T-helper 9 cell (primary cell): ENCODE data around the gene GRIN3B.

ENCODE experiments used
- DNase-seq: peaks from one replicate; pipeline ENCODE4 v3.0.0-alpha.2; 2020

Gene GRIN3B

DNA sequence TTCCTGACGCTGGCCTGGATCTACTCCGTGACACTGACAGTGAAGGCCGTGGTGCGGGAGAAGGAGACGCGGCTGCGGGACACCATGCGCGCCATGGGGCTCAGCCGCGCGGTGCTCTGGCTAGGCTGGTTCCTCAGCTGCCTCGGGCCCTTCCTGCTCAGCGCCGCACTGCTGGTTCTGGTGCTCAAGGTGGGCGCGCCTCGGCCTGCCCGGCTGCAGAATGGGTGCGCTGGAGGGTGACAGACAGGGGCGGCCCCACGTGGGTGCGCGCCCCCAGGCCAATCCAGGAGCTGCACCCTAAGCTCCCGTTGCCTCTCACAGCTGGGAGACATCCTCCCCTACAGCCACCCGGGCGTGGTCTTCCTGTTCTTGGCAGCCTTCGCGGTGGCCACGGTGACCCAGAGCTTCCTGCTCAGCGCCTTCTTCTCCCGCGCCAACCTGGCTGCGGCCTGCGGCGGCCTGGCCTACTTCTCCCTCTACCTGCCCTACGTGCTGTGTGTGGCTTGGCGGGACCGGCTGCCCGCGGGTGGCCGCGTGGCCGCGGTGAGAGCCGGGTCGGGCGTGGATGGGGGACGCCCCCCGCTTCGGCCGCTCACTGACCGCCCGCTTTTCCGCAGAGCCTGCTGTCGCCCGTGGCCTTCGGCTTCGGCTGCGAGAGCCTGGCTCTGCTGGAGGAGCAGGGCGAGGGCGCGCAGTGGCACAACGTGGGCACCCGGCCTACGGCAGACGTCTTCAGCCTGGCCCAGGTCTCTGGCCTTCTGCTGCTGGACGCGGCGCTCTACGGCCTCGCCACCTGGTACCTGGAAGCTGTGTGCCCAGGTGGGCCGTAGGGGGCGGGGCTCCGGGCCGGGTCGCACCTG lies 46.8 kb downstream of the GRIN3B start:
- no peak for DNase-seq

GRCh38 chr19:1047696-1048147 lies 47.5 kb downstream of the GRIN3B start:
- DNase-seq = no peak

- DNase-seq = no peak
Measured at GRCh38 chr19:1049106-1049505, 48.9 kb downstream of the GRIN3B start.

GRCh38 chr19:1049800-1050199 lies 49.6 kb downstream of the GRIN3B start:
- DNase-seq = no peak

DNA sequence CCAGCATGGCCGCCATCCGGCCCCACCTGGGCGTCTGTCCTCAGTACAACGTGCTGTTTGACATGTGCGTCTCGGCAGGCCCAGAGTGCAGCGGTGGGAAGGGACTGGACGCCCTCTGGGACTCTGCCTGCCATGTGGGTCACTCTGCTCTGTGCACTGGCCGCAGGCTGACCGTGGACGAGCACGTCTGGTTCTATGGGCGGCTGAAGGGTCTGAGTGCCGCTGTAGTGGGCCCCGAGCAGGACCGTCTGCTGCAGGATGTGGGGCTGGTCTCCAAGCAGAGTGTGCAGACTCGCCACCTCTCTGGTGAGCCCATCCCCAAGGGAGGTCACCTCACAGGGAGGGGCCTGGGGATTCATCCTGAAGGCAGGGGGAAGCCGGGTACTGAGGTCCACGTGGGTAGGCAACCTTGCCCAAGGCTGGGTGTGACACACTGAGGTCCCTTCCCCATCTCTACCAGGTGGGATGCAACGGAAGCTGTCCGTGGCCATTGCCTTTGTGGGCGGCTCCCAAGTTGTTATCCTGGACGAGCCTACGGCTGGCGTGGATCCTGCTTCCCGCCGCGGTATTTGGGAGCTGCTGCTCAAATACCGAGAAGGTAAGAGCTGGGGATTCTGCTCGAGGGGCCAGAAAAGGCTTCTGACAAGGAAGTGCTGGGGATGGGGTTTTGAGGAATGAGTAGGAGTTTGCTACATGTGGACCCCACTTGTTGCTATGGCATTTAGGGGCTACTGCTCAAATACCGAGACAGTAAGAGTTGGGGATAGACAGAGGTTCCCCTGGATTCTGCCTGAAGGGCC lies 51.0 kb downstream of the GRIN3B start:
- DNase-seq = no peak

- DNase-seq = no peak
Measured at GRCh38 chr19:1051791-1052190, 51.6 kb downstream of the GRIN3B start.

DNA sequence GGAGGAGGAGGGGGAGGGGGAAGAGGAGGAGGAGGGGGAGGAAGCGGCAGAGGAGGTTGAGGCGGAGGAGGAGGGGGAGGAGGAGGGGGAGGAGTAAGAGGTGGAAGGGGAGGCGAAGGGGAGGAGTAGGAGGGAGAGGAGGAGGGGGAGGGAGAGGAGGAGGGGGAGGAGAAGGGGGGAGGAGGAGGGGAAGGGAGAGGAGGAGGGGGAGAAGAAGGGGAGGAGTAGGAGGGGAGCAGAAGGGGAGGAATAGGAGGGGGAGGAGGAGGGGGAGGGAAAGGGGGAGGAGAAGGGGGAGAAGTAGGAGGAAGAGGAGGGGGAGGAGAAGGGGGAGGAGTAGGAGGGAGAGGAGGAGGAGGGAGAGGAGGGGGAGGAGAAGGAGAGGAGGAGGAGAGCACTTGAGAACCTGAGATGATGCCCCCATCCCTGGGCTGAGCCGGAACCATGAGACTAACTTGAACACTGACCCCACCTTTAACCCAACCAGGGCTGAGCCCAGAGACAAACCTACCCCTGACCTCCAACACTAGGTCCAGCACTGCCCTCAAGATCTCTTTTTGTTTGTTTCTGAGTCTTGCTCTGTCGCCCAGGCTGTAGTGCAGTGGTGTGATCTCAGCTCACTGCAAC lies 52.2 kb downstream of the GRIN3B start:
- DNase-seq = no peak

GRCh38 chr19:1053176-1054101 lies 53.2 kb downstream of the GRIN3B start:
- no peak for DNase-seq

GRCh38 chr19:1054102-1055027 lies 54.1 kb downstream of the GRIN3B start:
- DNase-seq = no peak

DNA sequence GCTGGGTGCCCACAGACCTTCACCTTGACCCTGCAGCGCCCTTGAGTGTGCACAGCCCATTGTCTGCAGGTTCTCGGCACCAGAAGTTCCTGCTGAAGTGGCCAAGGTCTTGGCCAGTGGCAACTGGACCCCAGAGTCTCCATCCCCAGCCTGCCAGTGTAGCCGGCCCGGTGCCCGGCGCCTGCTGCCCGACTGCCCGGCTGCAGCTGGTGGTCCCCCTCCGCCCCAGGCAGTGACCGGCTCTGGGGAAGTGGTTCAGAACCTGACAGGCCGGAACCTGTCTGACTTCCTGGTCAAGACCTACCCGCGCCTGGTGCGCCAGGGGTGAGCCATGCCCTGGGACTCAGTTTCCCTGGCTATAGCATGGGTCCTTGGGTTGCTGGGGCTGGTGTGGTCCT lies 54.8 kb downstream of the GRIN3B start:
- no peak for DNase-seq

DNA sequence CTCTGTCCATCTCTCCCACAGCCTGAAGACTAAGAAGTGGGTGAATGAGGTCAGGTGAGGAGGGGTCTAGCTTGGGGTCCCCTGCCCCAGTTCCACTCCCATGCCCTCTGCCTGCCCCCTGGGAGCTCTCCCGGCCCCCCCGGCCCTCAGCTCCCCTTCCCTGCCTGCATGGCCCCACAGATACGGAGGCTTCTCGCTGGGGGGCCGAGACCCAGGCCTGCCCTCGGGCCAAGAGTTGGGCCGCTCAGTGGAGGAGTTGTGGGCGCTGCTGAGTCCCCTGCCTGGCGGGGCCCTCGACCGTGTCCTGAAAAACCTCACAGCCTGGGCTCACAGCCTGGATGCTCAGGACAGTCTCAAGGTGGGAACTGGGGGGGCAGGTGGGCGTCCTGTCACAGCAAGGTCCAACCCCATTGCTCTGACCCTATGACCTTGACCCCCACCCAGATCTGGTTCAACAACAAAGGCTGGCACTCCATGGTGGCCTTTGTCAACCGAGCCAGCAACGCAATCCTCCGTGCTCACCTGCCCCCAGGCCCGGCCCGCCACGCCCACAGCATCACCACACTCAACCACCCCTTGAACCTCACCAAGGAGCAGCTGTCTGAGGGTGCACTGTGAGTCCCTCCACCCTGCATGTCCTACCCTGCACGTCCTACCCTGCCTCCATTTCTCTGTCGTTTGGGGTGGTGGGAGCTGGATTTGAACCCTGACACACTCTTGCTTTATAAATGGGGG lies 55.8 kb downstream of the GRIN3B start:
- DNase-seq = no peak

- DNase-seq = no peak
Measured at GRCh38 chr19:1057176-1057855, 57.1 kb downstream of the GRIN3B start.

DNA sequence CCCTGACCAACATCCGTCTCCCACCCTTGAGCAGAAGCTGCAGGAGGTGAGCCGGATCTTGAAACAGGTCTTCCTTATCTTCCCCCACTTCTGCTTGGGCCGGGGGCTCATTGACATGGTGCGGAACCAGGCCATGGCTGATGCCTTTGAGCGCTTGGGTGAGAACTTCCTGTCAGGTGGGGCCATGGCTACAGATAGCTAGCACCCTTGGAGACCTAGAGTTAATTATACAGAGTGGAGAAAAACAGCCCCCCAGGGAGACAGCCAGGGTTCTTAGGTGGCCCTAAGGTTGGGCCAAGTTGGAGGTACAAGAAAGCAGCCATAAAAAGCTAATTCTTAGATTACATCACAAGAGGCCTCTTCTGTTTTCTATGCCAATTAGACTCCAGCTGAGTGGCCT lies 57.9 kb downstream of the GRIN3B start:
- no peak for DNase-seq
